Cardiac fibroblast (primary cell): Measurements from ENCODE around the gene LPCAT3.
"Not testable (repeated sequence)": the region's sequence is repeated elsewhere in the genome, so short reads cannot be mapped to it uniquely, and the experiment has no call there.

ENCODE experiments used
- DNase-seq, 2 donors: peaks; one replicate each; pipeline versions ENCODE4 v3.0.0 to v3.0.0-alpha.2; 2010; ENCODE audit warnings: low read depth in 2 of 2
- H3K4me3 ChIP-seq, 2 donors: replicated peaks in 1 of 2; 1 replicate in 1 of 2; 2 replicates in 1 of 2; pipeline ENCODE4 v1.5.1; 2011; ENCODE audit warnings: low read depth in 2 of 2, low read length in 2 of 2, mild to moderate bottlenecking in 2 of 2, moderate library complexity in 1 of 2
- CTCF ChIP-seq: IDR thresholded peaks from one replicate; pipeline ENCODE4 v1.5.1; 2011; ENCODE audit warnings: low read depth, mild to moderate bottlenecking, low read length, inconsistent platforms

LPCAT3 gene

GRCh38 chr12:7061138-7061537 is 42.9 kb upstream of the LPCAT3 start:
- peak overlapping the region; percentile 38 to 52 for H3K4me3 ChIP-seq

GRCh38 chr12:7060353-7060954 is 42.2 kb upstream of the LPCAT3 start, which contains the start of gene C1S:
C1S (plus strand) TSS chr12:7060718; CDS start chr12:7061913, 1,195 bp downstream.
- TF ChIP-seq CTCF: peak; percentile 83
- peak within 1 kb of the TSS; percentile 38 to 52 for H3K4me3 ChIP-seq
- peak; percentile 98 to 99 for DNase-seq

More at GRCh38 chr12:7061138-7061537, 42.9 kb upstream of the LPCAT3 start:
- no peak for TF ChIP-seq CTCF
- no peak for DNase-seq

GRCh38 chr12:7059780-7060179 is 41.5 kb upstream of the LPCAT3 start:
- TF ChIP-seq CTCF: no peak
- H3K4me3 ChIP-seq: no peak overlapping the region
- no peak for DNase-seq

GRCh38 chr12:7058850-7059395 is 40.6 kb upstream of the LPCAT3 start:
- no peak overlapping the region for H3K4me3 ChIP-seq
- TF ChIP-seq CTCF: no peak
- DNase-seq: no peak

GRCh38 chr12:7058163-7058845 is 40.0 kb upstream of the LPCAT3 start:
- DNase-seq: no peak
- H3K4me3 ChIP-seq: no peak overlapping the region
- no peak for TF ChIP-seq CTCF

- not testable (repeated sequence) for DNase-seq, H3K4me3 ChIP-seq
Observed at GRCh38 chr12:7055736-7056135, 37.5 kb upstream of the LPCAT3 start.

- TF ChIP-seq CTCF: no peak
- DNase-seq: no peak
- no peak overlapping the region for H3K4me3 ChIP-seq
Observed at GRCh38 chr12:7054925-7055324, 36.6 kb upstream of the LPCAT3 start.

- not testable (repeated sequence) for DNase-seq, H3K4me3 ChIP-seq
Observed at GRCh38 chr12:7049973-7050372, 31.7 kb upstream of the LPCAT3 start.

GRCh38 chr12:7049445-7049951 is 31.2 kb upstream of the LPCAT3 start:
- not testable (repeated sequence) for H3K4me3 ChIP-seq, DNase-seq
